NCI-H446 treated with DMSO at 0.1 percent for 48 hours (cell line): ENCODE results near the gene MAL.

Experiments used
- DNase-seq: peaks from one replicate; lab custom pipeline; 2025; lab: John Stamatoyannopoulos, UW

Gene MAL

DNA sequence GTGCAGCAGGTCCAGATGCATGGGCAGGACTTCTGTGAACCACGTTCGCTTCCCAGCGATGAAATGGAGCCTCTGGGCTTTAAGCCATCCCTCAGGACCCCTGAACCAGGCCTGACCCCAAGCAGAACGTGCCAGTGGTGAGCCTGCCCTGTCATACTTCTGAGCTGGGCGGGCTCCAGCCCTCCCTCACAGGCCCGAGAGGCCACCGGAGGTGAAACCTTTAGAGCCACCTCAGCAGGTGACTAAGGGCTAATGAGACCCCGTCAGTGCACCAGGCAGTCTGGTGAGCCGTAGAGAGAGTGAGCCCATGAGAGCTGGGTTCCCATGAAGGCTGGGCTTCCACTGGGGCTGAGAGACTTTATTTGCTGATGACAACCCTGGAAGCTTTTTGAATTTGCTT lies 8.9 kb upstream of the MAL start:
- no peak for DNase-seq

- no peak for DNase-seq
These were observed 8.4 kb upstream of the MAL start for GRCh38 chr2:95017071-95017501.

DNA sequence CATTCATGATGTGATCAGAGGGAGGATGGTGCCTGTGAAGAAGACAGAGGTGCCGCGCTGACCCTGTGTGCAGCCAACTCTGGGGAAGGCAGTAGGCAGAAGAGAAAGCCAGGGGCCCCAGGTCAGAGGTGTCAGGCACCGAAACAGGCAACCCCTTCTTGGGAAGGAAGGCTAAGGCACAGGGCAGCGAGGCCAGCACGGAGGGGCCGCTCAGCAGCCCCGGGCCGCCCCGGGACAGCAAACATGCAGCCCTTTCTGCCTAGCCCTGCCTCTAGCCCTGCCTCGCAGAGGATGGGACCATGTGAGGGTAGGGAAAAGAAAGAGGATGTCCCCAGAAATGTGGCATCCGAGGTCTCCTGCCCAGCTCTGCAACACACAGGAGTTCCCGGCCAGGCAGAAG lies 7.7 kb upstream of the MAL start:
- no peak for DNase-seq

- DNase-seq, result no peak
These were observed 7.2 kb upstream of the MAL start for GRCh38 chr2:95018301-95018700.

DNA sequence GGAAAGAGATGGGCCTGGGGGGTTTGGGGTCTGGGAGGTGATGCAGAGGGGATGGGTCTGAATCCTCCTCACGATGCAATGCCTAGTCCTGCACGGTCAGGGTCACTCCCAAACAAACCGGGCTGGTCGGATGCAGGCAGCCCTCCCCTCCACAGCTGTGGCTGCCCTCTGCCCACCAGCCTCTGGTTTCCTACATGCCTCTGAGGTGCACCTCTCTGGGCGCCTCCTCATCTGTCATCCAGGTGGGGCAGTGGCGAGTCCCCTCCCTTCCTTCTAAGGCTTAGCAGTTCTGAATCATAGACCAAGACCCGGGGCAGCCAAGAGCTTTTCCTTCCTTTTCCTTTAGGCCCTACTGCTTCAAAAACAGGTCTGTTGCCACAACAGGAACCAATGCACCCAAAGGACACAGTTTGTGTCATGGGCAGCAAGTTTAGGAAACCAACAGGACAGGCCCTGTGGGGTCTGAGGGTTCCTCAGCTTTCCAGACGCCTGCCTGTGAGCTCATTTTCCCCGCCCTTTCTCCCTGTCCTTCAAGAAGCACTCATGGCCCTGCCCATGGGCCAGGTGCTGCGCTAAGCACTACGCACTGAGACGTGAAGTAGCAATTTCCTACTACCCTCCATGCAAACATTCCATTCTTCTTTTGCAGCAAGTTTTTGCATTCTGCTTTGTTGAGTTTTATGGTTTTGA lies 6.5 kb upstream of the MAL start:
- DNase-seq, result no peak

DNA sequence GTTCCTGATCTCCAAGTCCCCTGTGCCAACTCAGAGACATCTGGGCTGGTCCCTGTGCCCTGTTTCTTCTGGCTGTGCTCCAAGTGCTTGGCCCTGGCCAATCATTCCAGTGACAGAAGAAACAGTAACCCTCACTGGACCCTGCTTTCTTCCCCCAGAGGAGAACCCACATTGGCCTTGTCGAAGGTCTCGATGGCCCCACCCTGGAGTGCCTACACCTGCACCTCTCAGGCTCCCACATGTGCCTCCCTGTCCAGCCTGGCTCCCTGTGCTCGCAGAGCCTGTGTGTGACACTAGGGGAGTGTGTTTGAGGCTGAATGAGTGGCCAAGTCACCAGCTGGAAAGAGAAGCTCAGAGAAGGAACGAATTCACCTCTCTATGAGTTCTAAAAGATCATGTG lies 5.9 kb upstream of the MAL start:
- no peak for DNase-seq

GRCh38 chr2:95020275-95021022 lies 5.1 kb upstream of the MAL start:
- no peak for DNase-seq

- DNase-seq, result no peak
These were observed 4.5 kb upstream of the MAL start for GRCh38 chr2:95021023-95021416.

DNA sequence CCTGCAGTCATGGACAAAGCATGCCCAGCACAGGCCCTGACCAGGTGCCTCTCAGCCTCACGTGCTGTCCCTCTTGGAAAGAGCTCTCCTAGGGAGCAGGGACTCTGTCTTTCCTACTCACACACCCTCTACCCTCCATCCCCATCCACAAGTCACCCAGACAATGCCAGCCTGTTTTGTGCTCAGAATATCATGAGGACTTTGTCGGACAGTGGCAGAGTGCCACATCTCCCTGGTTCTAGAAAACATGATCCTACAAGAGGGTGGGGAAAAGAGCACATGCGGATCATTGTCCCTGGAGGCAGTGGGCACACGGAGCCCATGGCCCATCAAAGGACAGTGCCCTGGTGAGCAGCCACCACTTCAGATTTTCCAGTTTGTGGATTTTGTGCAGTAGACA lies 3.7 kb upstream of the MAL start:
- no peak for DNase-seq

- no peak for DNase-seq
These were observed 2.9 kb upstream of the MAL start for GRCh38 chr2:95022309-95023221.

- no peak for DNase-seq
These were observed 2.3 kb upstream of the MAL start for GRCh38 chr2:95023222-95023597.

DNA sequence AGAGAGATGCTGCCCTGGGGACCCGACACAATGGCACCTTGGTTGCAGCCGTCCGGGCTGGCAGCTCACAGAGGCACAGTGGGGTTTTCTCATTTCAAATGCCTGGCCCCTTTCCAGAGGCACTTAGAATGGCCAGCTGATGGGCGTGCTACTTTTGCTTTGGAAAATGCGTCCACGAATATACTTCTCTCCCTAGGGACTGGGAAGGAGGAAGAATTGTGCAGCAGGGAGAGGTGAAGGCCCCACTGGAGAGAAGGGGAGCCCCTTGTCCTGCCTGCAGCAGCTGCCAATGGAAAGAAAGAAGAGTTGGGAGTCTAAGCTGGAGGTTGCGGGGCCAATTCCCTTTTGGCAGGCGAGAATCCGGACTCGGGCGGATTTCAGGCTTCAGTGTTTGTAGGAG lies 1.1 kb upstream of the MAL start:
- no peak for DNase-seq

- no peak for DNase-seq
These were observed 525 bp upstream of the MAL start for GRCh38 chr2:95024960-95025405.

- no peak for DNase-seq
These were observed 1.2 kb downstream of the MAL start for GRCh38 chr2:95026471-95027368.

DNA sequence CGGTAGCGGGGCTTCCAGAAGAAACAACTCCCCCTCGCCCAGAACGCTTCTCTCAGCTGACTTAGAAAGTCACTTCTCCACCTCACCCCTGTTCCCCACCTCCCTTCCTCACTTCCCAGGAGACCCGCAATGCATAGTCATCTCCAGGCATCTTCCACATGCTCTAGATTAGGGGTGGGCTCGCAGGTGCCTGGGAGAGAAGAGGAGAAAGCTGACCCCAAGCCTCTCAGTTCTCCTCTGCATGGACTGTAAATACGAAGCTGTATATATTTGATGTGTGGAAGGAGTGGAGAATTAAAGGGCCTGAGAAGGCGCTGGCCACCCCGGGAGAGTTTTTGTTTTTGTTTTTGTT lies 1.8 kb downstream of the MAL start:
- DNase-seq, result no peak

DNA sequence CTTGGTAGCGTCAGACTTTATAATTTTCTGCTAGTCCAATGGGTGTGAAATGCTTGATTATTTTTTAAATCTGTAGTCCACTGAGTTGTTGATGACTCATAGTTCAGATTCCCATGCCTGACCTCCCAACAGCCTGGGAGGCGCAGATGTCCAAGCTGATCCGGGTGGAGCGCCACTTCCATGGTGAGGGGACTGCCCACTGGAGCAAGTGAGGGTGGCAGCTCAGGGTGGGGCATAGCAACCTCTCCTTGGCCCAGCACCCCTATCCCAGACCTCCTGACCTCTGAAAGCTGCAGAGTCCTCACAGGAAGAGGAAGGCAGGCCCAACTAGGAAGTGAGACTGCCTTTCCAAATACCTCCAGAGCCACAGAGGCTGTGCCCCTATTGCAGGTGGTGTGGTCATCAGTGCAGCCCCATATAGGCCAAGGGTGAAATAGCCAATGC lies 4.4 kb downstream of the MAL start:
- no peak for DNase-seq

GRCh38 chr2:95030496-95030895 lies 5.0 kb downstream of the MAL start:
- DNase-seq, result no peak

GRCh38 chr2:95031076-95031725 lies 5.7 kb downstream of the MAL start:
- DNase-seq, result no peak

DNA sequence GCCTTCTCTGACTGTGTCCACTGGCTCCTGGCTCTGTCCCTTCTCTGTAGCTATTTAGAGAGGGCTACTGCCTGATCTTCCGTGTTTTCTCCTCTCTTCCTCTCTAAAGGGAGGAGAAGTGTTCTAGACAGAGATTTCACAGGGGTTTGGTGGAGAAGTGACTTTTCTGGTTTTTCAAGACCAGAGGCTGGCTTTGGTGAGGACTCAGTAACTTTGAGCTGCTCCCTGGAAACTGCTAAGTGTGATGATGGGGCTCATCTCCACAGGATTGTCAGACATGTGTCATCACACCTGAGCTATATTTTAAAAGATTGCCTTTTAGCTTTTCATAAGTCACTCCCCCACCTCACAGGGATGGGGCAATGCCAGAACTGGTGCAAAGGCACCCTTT lies 6.2 kb downstream of the MAL start:
- no peak for DNase-seq

- DNase-seq, result no peak
These were observed 6.8 kb downstream of the MAL start for GRCh38 chr2:95032341-95032740.
